Neural cell (in vitro differentiated cells): ENCODE data around the gene AEN. TPM values are rescaled to one million over a fixed set of nuclear protein-coding genes. Genes with fewer than 3 reads are reported as not detected.
A peak's percentile ranks its signal among the peaks of the same experiment; 100 is the strongest.

Source experiments
- H2AFZ ChIP-seq: fragments of 200-600, 300-800 bp; sonication (generic), shearing (Covaris generic); 2 replicates; pipeline ENCODE4 v1.6.0; 2014; ENCODE audit warnings: low read depth, mild to moderate bottlenecking, antibody characterized with exemption, low read length, moderate library complexity
- H3F3A ChIP-seq: fragments of 200-600 bp; shearing (Covaris generic); 2 replicates; pipeline ENCODE4 v1.6.1; 2016; ENCODE audit warnings: mild to moderate bottlenecking, moderate library complexity, mixed read lengths, antibody characterized with exemption, low read length; ENCODE audit not compliant: insufficient read depth, poor library complexity, severe bottlenecking
- H3K27ac ChIP-seq: fragments of 200-600, 300-800 bp; sonication (generic), shearing (Covaris generic); 2 replicates; pipeline ENCODE4 v1.5.1; 2014; ENCODE audit warnings: mild to moderate bottlenecking, low read length, moderate library complexity
- H3K27me3 ChIP-seq: fragments of 300-800, 200-600 bp; sonication (generic), shearing (Covaris generic); 2 replicates; pipeline ENCODE4 v1.6.0; 2014; ENCODE audit warnings: mild to moderate bottlenecking, low read depth, low read length, moderate library complexity; ENCODE audit not compliant: insufficient read depth
- H3K36me3 ChIP-seq: fragments of 300-800, 200-600 bp; sonication (generic), shearing (Covaris generic); 2 replicates; pipeline ENCODE4 v1.5.1; 2014; ENCODE audit warnings: mild to moderate bottlenecking, antibody characterized with exemption, low read length, moderate library complexity; ENCODE audit not compliant: insufficient read depth
- H3K4me2 ChIP-seq: fragments of 300-800, 200-600 bp; sonication (generic), shearing (Covaris generic); 2 replicates; pipeline ENCODE4 v1.6.0; 2014; ENCODE audit warnings: mild to moderate bottlenecking, low read length
- H3K4me3 ChIP-seq: fragments of 300-800, 200-600 bp; sonication (generic), shearing (Covaris generic); 2 replicates; pipeline ENCODE4 v1.5.1; 2014; ENCODE audit warnings: mild to moderate bottlenecking, low read length, moderate library complexity
- H3K79me2 ChIP-seq: fragments of 200-600 bp; shearing (Covaris generic); replicated peaks from 2 replicates; pipeline ENCODE4 v1.6.0; 2014; ENCODE audit warnings: mild to moderate bottlenecking, low read length, moderate library complexity; ENCODE audit not compliant: insufficient read depth
- H3K9ac ChIP-seq: fragments of 300-800, 200-600 bp; sonication (generic), shearing (Covaris generic); 2 replicates; pipeline ENCODE4 v1.6.1; 2016; ENCODE audit warnings: mild to moderate bottlenecking, low read length, mixed read lengths
- H3K9me2 ChIP-seq: fragments of 200-600 bp; shearing (Covaris generic); 2 replicates; pipeline ENCODE4 v1.6.1; 2016; ENCODE audit warnings: mild to moderate bottlenecking, low read length, mixed read lengths; ENCODE audit not compliant: insufficient read depth
- H3K9me3 ChIP-seq: fragments of 200-600, 300-800 bp; sonication (generic), shearing (Covaris generic); 2 replicates; pipeline ENCODE4 v1.6.1; 2016; ENCODE audit warnings: mild to moderate bottlenecking, mixed run types, low read length, moderate library complexity, mixed read lengths
- H4K20me1 ChIP-seq: fragments of 200-600 bp; shearing (Covaris generic); 2 replicates; pipeline ENCODE4 v1.6.1; 2016; ENCODE audit warnings: mild to moderate bottlenecking, mixed run types; ENCODE audit not compliant: insufficient read depth
- CTCF ChIP-seq: fragments of 450-650 bp; IDR thresholded peaks from 2 replicates; pipeline ENCODE4 v1.5.1; 2014; ENCODE audit warnings: antibody characterized with exemption, mild to moderate bottlenecking, moderate library complexity; ENCODE audit not compliant: poor library complexity, severe bottlenecking
- EP300 ChIP-seq: fragments of 450-650 bp; conservative IDR thresholded peaks from 2 replicates; pipeline ENCODE4 v1.6.1; 2014; ENCODE audit warnings: antibody characterized with exemption, mild to moderate bottlenecking, moderate library complexity; ENCODE audit not compliant: poor library complexity, severe bottlenecking
- MXI1 ChIP-seq: fragments of 450-650 bp; conservative IDR thresholded peaks from 2 replicates; pipeline ENCODE4 v1.6.1; 2014; ENCODE audit warnings: antibody characterized with exemption, mild to moderate bottlenecking; ENCODE audit not compliant: poor library complexity, severe bottlenecking
- POLR2AphosphoS5 ChIP-seq: IDR thresholded peaks from 2 replicates; pipeline ENCODE4 v1.6.1; 2012
- RAD21 ChIP-seq: fragments of 450-650 bp; conservative IDR thresholded peaks from 2 replicates; pipeline ENCODE4 v1.6.1; 2014; ENCODE audit warnings: antibody characterized with exemption, mild to moderate bottlenecking, moderate library complexity
- REST ChIP-seq: IDR thresholded peaks from 2 replicates; pipeline ENCODE4 v1.6.1; 2012; ENCODE audit warnings: borderline replicate concordance
- SMC3 ChIP-seq: fragments of 450-650 bp; conservative IDR thresholded peaks from 2 replicates; pipeline ENCODE4 v1.6.1; 2014; ENCODE audit warnings: antibody characterized with exemption, mild to moderate bottlenecking, moderate library complexity; ENCODE audit not compliant: poor library complexity
- TAF1 ChIP-seq: IDR thresholded peaks from 2 replicates; pipeline ENCODE4 v1.6.1; 2012; ENCODE audit warnings: low read depth
- polyA plus RNA-seq: library from polyadenylated mRNA; depleted of rRNA; stranded (reverse); fragments of >200 nt; gene quantifications from 2 replicates; pipeline ENCODE4 v1.2.3, GENCODE V29; 2014

AEN gene
- polyA plus RNA-seq, 1 donor from 2014 or later = 17.2 TPM

GRCh38 chr15:88609344-88610090 is 11.6 kb upstream of the AEN start:
- no peaks in the 10 kb centered on the region for H3F3A ChIP-seq
- peak overlapping the region; percentile 52 for H3K9ac ChIP-seq
- no peaks in the 10 kb centered on the region for H3K9me3 ChIP-seq
- no peaks in the 10 kb centered on the region for H3K36me3 ChIP-seq
- peaks cover 33% of the 10 kb centered on the region for H3K79me2 ChIP-seq
- TF ChIP-seq POLR2AphosphoS5 = peak; percentile 17
- no peak for TF ChIP-seq REST
- peak; percentile 64 for TF ChIP-seq MXI1
- TF ChIP-seq EP300 = peak; percentile 75
- H4K20me1 ChIP-seq = no peaks in the 10 kb centered on the region
- H3K4me3 ChIP-seq = peak overlapping the region; percentile 93
- H3K27ac ChIP-seq = peak overlapping the region; percentile 82
- H3K9me2 ChIP-seq = no peaks in the 10 kb centered on the region
- H3K4me2 ChIP-seq = peak overlapping the region; percentile 85
- no peak overlapping the region for H2AFZ ChIP-seq
- H3K27me3 ChIP-seq = peaks cover 4% of the 10 kb centered on the region

GRCh38 chr15:88610701-88611231 is 10.4 kb upstream of the AEN start:
- TF ChIP-seq RAD21 (no peak), CTCF (peak; percentile 22)
- Histone ChIP-seq H3K9me2 (no peaks in the 10 kb centered on the region), H4K20me1 (no peaks in the 10 kb centered on the region), H3K4me2 (peak overlapping the region; percentile 85), H3K79me2 (peaks cover 27% of the 10 kb centered on the region), H2AFZ (no peak overlapping the region), H3K27me3 (peaks cover 4% of the 10 kb centered on the region), H3K4me3 (peak overlapping the region; percentile 93), H3F3A (no peaks in the 10 kb centered on the region), H3K36me3 (no peaks in the 10 kb centered on the region), H3K9ac (peak overlapping the region; percentile 52), H3K9me3 (no peaks in the 10 kb centered on the region), H3K27ac (peak overlapping the region; percentile 82)

- no peak for TF ChIP-seq SMC3
- TF ChIP-seq TAF1 = no peak
- H3K9me2 ChIP-seq = no peaks in the 10 kb centered on the region
- H3K4me3 ChIP-seq = peak overlapping the region; percentile 93
- no peaks in the 10 kb centered on the region for H3K27me3 ChIP-seq
- H2AFZ ChIP-seq = no peak overlapping the region
- no peaks in the 10 kb centered on the region for H3K36me3 ChIP-seq
- H3F3A ChIP-seq = no peaks in the 10 kb centered on the region
- no peaks in the 10 kb centered on the region for H4K20me1 ChIP-seq
- no peak overlapping the region for H3K4me2 ChIP-seq
- no peak overlapping the region for H3K27ac ChIP-seq
- no peaks in the 10 kb centered on the region for H3K9me3 ChIP-seq
- peaks cover 12% of the 10 kb centered on the region for H3K79me2 ChIP-seq
- H3K9ac ChIP-seq = no peak overlapping the region
Observed at GRCh38 chr15:88612186-88612796, 8.8 kb upstream of the AEN start.
